NCI-H345 treated with DMSO at 0.1 percent for 48 hours (cell line): ENCODE measurements around the gene RNF8.
A peak's percentile ranks its signal among the peaks of the same experiment; 100 is the strongest.
"Not testable (repeated sequence)": the region's sequence is repeated elsewhere in the genome, so short reads cannot be mapped to it uniquely, and the experiment has no call there.

Experiments used
- DNase-seq: peaks from one replicate; lab custom pipeline; 2025; ENCODE audit not compliant: unreplicated experiment; lab: John Stamatoyannopoulos, UW

RNF8 gene

DNA sequence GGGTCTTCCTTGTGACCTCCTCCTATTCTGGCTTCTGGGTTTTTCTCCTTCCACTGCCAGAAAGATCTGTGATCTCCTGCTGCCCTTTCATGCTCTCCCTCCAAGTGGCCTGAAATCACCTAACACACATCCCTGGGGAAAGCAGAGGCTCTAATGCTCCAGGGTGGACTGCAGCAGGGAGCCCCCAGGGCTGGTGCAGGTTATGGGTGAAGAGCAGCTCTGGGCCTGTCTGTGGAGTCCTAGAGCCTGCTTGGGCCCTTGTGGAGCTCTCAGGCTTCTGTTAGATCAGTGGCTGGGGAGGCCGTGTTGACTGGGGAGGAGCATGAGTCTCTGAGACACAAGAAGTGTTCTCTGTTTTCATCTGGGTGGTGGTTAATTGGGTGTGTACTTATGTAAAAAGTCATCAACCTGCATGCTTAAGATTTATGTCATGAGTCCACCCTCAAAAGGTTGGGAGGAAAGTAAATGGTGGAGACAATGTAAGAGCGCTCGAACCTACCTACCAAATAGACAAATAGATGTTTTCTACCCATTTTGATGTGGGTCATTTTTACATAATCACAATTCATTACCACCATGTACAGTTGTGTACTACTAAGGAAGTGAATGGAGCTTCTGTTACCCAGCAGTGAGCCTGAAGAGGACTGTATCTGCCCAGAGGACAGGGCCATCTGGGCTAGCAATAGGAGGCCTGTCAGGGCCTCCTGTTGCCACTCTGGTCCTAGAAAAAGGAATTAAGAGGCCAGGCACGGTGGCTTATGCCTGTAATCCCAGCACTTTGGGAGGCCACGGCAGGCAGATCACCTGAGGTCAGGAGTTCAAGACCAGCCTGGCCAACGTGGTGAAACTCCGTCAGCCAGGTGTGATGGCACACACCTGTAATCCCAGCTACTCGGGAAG is 32.0 kb upstream of the RNF8 start:
- DNase-seq, result no peak

DNA sequence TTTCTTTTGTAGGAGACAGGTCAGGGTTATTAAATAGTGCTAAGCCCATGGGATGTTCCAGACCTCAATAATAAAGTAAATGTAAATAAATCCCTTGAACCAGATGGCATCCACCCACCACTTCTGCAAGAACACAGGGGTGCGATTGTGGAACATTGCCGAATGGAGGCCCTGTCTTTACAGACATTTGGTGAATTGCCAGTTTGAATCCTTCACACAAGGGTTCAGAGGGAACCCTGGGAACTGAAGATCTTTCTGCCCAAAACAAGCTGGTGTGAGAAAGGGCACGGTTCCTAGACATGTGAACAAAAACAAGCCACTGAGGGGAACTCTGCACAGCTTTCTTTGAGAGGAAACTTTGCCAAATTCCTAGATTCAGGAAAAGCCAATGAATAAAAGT is 30.2 kb upstream of the RNF8 start:
- peak; percentile 53 for DNase-seq

DNA sequence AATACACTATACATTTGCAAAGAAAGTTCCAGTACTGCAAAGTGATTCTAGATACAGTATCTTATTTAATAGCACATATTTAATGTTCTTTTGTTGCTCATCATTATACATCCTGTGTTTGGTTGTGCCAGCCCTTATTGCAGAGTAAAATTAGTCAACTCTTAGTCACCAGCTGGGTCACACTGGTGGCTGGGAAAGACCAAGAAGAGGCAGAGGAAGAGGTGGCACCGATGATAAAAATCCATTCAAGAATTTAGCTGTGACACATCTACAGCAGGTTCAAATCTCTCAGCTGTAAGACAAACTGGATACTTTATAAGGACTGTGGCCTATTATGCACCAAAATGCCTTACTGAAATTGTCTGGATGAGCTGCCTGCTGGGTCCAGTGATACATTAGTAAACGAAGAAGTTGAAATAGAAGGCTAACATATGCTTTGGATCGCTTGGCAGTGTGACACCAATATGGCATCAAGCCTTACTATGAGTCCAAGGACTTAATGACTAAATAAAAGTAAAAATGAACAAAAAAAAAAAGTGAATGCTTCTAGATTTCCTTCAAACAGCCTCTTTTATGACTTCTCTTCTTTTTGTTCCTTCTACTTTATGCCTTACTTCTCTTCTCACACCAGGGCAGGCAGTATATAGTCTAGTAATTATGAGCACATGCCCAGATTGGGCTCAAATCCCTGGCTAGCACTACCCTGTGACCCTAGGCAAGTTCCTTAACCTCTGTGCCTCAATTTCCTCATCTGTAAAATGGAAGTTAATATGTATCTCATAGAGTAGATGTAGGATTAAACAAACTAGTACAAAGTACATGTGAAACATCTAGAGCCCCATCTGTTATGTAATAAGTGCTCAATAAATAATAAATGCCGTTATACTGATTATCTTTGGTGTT is 29.4 kb upstream of the RNF8 start:
- DNase-seq, result no peak

DNA sequence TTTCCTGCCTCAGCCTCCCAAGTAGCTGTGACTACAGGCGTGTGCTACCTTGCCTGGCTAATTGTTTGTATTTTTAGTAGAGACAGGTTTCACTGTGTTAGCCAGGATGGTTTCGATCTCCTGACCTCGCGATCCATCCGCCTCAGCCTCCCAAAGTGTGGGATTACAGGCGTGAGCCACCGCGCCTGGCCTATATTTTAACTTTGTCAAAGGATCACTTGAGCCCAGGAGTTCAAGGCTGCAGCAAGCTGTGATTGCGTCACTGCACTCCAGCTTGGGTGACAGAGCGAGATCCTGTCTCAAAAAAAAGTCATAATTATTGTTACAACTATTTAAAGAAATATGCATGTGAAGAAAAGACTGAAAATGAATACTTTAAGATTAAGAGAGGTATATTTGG is 23.4 kb upstream of the RNF8 start:
- DNase-seq, result not testable (repeated sequence)

DNA sequence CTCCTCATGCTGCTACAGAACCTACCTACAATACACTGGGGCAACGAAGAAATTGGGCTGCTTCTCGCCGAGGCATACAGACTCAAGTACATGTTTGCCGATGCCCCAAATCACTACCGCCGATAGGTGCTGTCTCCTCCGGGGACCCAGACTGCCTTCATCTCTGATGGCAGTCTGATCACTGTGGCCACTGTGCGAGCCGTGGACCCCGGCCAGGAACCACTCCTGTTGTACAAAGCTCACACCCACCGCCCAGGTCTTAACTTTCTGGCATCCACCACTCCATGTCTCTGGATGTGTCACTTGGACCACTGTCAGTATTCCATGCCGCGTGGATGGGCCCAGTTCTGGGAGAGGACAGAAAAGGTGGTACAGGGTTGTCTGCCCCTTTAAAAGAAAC is 22.7 kb upstream of the RNF8 start:
- DNase-seq, result no peak

DNA sequence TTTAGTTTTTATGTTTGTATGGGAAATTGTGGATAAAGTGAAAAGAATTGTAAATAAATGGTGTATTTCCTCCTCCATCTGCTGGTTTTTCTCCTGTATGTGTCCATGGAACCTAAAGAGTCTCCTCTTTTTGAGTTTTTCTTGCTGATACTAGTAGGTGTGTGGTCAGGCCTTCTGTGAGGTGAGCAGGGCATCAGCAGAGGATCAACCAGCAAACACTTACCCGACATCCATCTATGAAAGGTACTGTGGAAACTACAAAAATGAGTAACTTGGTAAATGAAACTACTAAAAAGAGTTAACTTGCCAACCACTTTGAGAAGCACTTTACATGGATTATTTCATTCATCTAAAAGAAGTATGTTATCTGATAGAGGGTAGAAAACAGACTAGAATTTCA is 20.9 kb upstream of the RNF8 start:
- DNase-seq, result no peak

DNA sequence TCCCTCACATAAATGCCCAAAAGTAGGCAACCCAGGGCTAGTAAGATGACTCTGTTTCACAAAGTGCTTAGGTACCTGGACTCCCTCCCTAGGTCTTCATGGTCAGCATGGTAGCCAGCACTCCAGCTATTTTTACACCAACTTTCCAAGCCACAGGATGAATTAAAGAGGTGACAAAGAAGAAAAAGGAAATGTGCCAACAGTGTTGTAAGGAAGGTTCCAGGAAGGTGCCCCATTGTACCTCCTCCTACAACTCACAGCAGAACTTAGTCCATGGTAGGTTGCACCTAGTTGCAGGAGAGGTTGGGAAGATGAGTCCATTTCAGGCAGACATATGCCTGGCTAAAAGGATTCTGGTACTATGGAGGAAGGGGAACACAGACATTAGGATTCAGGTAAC is 19.7 kb upstream of the RNF8 start:
- no peak for DNase-seq

DNA sequence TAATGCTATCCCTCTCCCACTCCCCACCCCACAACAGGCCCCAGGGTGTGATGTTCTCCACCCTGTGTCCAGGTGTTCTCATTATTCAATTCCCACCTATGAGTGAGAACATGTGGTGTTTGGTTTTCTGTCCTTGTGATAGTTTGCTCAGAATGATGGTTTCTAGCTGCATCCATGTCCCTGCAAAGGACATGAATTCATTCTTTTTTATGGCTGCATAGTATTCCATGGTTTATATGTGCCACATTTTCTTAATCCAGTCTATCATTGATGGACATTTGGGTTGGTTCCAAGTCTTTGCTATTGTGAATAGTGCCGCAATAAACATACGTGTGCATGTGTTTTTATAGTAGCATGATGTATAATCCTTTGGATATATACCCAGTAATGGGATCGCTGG is 15.5 kb upstream of the RNF8 start:
- DNase-seq, result not testable (repeated sequence)

DNA sequence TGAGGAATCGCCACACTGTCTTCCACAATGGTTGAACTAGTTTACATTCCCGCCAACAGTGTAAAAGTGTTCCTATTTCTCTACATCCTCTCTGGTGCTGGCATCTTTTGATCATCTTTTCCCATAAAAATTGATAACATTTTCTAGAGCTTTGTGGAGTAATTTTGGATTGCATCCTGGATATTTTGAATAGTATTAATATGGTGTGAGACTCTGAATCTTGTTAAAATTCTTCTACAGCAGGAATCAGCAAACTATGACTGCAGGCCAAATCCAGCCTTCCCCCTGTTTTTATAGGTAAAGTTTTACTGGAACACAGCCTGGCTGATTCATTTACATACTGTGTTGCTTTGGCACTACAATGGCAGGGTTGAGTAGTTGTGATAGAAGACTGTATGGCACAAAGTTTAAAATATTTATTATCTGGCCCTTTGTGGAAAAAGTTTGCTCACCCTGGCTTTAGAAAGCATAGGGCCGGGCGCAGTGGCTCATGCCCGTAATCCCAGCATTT is 15.0 kb upstream of the RNF8 start:
- DNase-seq, result no peak

DNA sequence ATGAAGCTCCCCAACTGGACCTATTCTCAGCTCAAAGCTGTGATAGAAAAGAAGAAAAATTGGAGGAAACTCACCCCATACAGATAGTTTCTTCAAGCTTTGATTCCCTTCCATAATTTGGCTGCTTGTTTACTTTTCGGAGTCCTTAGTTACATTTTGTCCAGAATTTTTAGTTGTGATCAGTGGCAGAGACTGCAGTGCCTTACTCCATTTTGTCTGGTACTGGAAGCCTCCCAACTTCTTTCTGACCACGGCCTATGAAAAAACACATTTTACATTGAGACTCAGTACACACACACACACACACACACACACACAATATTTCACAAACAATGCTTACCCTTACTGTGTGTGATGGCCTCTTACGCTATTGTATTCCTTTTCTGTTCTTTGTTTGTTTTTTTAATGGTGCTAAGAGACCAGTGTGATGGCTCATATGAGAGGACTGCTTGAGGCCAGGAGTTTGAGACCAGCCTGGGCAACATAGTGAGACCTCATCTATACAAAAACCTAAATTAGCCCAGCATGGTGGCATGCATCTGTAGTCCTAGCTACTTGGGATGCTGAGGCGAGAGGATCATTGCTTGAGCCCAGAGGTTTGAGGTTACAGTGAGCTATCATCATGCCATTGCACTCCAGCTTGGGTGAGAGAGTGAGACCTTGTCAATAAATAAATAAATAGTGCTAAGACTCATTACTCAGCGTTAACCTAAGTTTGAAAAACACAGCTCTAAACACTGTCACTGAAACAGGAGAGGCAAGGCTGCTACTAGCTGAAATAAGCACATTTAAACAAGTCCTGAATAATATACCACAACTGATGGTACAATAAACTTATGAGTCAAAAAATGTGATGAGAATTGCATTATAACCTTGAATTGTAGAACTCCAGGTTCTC is 13.8 kb upstream of the RNF8 start:
- no peak for DNase-seq

DNA sequence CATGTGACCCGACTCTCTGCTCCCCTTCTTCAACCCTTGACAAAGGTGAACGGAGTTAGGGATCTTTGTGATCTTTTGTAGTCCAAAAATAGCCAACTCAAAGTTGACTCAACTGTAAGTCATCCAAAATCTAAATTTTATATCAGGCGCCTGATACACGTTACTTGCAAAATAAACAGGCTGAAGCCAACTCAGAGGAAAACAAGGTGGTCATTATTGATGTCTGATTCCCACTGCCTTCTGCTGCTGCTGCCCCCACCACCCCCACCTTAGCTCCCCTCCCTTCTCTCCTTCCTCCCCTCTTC is 13.2 kb upstream of the RNF8 start:
- DNase-seq, result no peak

DNA sequence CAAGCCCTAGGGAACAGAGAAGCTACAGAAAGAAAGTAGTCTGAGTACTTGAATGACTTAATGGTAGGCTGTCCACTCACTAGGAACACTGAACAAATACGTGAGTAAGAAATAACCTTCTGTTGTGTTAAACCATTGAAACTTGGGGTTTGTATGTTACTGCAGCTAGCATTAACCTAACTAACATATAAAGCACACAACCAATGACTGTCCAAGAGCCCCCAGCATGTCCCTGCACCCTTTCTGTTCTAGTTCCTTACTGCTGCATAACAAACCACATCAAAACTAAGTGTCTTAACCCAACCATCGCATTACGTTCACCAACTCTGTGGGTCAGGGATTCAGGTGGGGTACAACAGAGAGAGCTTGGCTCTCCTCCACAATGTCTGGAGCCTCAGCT is 10.5 kb upstream of the RNF8 start:
- no peak for DNase-seq

DNA sequence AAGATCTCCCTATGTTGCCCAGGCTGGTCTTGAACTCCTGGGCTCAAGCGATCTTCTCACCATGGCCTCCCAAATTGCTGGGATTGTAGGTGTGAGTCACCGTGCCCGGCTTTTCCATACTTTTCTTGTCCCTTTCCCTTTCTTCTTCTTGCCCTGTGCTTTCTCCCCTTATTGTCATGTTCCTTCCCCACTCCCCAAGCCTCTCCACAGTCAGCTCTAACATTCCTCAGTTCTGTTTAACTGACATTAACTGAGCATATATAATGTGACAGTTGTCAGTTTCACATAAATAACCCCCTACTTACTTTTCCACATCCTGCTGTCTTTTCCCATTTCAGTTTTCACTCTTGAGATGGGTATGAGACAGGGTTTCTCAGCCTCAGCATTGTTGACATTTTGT is 9.5 kb upstream of the RNF8 start:
- no peak for DNase-seq

DNA sequence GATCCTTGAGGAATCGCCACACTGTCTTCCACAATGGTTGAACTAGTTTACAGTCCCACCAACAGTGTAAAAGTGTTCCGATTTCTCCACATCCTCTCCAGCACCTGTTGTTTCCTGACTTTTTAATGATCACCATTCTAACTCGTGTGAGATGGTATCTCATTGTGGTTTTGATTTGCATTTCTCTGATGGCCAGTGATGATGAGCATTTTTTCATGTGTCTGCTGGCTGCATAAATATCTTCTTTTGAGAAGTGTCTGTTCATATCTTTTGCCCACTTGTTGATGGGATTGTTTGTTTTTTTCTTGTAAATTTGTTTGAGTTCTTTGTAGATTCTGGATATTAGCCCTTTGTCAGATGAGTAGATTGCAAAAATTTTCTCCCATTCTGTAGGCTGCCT is 8.0 kb upstream of the RNF8 start:
- not testable (repeated sequence) for DNase-seq

DNA sequence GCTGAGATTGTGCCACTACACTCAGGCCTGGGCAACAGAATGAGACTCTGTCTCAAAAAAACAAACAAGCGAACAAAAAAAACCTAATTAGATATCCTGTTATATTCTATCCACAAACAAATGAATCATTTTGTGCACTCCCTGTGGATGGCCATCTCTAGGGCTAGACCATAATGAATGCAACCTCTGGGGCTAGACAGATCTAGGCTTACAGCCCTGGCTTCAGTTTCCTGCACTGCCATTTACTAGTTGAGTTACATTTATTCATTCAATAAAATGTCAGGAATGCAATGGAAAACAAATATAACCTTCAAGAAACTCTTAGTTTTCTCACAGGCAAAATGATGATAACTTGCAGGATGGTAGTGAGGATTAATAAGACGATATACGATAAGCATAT is 6.6 kb upstream of the RNF8 start:
- no peak for DNase-seq

DNA sequence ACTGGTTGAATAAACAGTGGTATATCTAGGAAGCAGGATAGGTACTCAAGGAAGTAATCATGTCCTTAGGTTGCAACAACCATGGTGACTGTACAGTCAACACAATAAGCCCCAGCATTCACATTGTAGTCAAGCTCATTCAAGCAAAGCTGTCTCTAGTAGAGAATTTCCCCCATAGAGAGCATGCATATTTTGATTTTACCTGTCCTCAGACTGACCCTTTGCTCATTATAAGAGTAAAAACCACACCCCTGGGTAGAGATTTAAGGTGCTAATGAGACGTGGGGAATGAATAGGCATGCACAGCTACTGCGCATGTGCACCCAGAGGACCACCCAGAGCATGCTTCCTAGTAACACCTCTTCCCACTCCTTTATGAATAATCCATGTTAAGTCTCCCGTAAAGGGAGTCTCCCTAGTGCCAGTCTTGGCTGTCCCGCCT is 6.1 kb upstream of the RNF8 start:
- no peak for DNase-seq

DNA sequence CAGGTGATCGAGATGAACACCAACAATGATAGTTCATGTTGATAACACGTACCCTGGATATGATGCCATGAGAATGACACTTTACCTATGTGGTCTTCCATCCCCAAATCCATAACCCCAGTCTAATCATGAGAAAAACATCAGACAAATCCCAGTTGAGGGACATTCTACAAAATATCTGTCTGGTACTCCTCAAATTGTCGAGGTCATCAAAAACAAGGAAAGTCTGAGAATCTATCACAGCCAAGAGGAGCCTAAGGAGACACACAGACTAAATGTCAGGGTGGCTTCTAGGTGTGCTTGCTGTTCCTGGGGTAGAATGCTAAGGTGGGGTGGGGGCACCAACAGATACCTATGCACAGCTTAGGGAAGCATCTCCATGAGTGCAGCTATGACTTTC is 2.8 kb upstream of the RNF8 start:
- DNase-seq, result no peak

DNA sequence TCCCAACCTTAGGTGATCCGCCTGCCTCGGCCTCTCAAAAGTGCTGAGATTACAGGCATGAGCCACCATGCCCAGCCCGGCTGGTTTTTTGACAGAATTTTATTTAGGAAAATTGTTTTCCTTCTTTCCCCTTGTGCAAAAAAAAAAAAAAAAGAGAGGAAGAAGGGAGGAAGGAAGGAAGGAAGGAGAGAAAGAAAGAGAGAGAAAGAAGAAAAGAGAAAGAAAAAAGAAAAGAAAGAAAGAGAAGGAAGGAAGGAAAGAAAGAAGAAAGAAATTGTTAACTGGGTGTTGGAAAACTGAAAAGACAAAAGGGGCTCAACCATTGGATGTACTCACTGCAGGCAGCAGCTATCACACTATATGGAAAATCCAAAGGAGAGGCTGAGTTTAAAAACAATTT is 1.4 kb upstream of the RNF8 start:
- DNase-seq, result no peak

DNA sequence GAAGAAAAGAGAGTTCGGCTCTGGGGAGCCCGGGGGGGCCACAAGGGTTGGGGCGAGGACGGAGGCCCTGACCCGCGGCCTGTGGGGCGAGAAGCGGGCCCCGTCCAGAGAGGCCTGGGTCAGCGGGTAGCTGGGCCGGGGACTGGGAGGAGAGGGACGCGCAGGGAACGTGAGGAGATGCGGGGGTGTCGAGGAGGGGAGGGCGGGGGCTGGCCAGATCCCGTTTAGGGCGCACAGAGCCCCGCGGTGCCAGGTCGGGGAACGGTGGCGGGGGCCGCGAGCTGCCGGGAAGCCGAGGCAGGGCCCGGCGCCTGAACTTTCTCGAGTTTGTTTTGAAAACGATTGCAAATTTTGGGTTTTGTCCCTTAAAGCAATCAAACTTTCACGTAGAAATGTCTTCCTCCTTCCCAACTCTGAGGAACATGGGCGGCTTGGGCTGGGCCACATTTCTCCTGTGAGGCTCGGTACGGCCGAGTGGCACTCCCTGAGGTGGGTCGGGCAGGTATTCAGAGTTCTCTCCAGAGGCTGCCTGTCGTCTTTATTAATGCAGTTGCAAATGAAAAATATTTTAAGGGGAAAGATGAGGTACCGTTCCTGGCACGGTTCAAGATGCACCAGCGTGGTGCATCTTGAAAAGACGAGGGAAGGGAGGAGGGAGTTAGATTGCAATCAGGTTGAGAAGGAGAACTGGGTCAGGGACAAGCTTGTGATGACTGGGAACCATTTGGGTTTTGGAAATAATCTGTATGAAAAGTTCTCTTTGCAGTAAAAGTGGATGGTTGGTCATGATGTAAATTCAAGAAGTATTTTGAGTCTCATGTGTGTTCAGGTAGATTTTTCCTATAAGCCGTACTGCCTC is 972 bp downstream of the RNF8 start:
- DNase-seq, result no peak

DNA sequence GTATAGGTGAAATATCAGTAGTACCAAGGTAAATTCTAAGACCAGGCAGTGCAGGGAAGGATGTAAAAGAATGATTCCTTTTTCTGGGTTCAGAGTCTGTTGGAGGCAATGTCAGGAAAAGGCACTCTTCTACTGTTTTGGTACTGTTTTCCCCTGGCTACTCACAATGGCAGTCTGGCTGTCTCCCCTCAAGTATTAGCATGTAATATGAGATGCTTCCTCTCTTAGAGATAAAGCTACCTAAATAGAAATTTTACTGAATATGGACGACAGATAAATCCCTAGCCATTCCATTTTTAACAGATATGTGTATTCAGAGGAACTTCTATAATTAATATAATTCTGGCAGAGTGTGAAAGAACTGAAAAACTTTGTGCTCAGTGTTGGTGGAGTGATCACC is 3.5 kb downstream of the RNF8 start:
- no peak for DNase-seq
